ENCODE results near the gene NSUN2. TPM values are rescaled to one million over a fixed set of nuclear protein-coding genes. Genes with fewer than 3 reads are reported as not detected.

Gene NSUN2
- total RNA-seq, 2 donors from 2014 or later = 40.8 to 54.5 TPM

- Histone ChIP-seq H3K9me3 (no peaks in the 10 kb centered on the region), H3K27me3 (replicated peaks; ENCODE audit: insufficient read depth) (no peaks in the 10 kb centered on the region), H3K4me1 (replicated peaks) (no peaks in the 10 kb centered on the region), H3K27ac (no peak overlapping the region), H3K4me3 (no peak overlapping the region), H3K36me3 (peaks cover 3 to 6% of the 10 kb centered on the region in 2 donors)
- 90% methylated on average over 11 of the region's 11 CpGs for WGBS
- intact Hi-C loops (cut with DNase I) = no loop called here
- DNase-seq (ENCODE audit: low spot score) = no peak
- no peak for TF ChIP-seq CTCF (IDR thresholded peaks at IDR 0.05)
- TF ChIP-seq POLR2AphosphoS5 (IDR thresholded peaks at IDR 0.05) = no peak
- TF ChIP-seq POLR2A (IDR thresholded peaks at IDR 0.05) = no peak
Measured at GRCh38 chr5:6601271-6601670, 31.6 kb downstream of the NSUN2 start.

GRCh38 chr5:6599739-6600138, 33.1 kb downstream of the NSUN2 start:
- Histone ChIP-seq H3K27me3 (replicated peaks; ENCODE audit: insufficient read depth) (no peaks in the 10 kb centered on the region), H3K4me1 (replicated peaks) (no peaks in the 10 kb centered on the region), H3K4me3 (no peak overlapping the region), H3K36me3 (peaks cover 3 to 6% of the 10 kb centered on the region in 2 donors), H3K27ac (no peak overlapping the region), H3K9me3 (no peaks in the 10 kb centered on the region)
- intact Hi-C loops (cut with DNase I) = no loop called here
- TF ChIP-seq POLR2AphosphoS5 (IDR thresholded peaks at IDR 0.05) (no peak), CTCF (IDR thresholded peaks at IDR 0.05) (no peak)
- DNase-seq (ENCODE audit: low spot score) = no peak
- WGBS = 88% methylated on average over 8 of the region's 8 CpGs

GRCh38 chr5:6598351-6598900, 34.4 kb downstream of the NSUN2 start:
- no peak for DNase-seq (ENCODE audit: low spot score)
- Histone ChIP-seq H3K36me3 (peaks cover 3 to 6% of the 10 kb centered on the region in 2 donors), H3K4me3 (no peak overlapping the region), H3K4me1 (replicated peaks) (no peaks in the 10 kb centered on the region), H3K27me3 (replicated peaks; ENCODE audit: insufficient read depth) (no peaks in the 10 kb centered on the region), H3K27ac (no peak overlapping the region), H3K9me3 (no peaks in the 10 kb centered on the region)
- intact Hi-C loops (cut with DNase I) = no loop called here
- TF ChIP-seq POLR2A (IDR thresholded peaks at IDR 0.05) = no peak
- no peak for TF ChIP-seq CTCF (IDR thresholded peaks at IDR 0.05)
- TF ChIP-seq POLR2AphosphoS5 (IDR thresholded peaks at IDR 0.05) = no peak
- WGBS = 76% methylated on average over 13 of the region's 14 CpGs

- DNase-seq (ENCODE audit: low spot score) = no peak
- Histone ChIP-seq H3K9me3 (no peaks in the 10 kb centered on the region), H3K4me3 (no peak overlapping the region), H3K27me3 (replicated peaks; ENCODE audit: insufficient read depth) (no peaks in the 10 kb centered on the region), H3K4me1 (replicated peaks) (no peaks in the 10 kb centered on the region), H3K36me3 (peaks cover 3 to 6% of the 10 kb centered on the region in 2 donors), H3K27ac (no peak overlapping the region)
- intact Hi-C loops (cut with DNase I) = no loop called here
- TF ChIP-seq POLR2A (IDR thresholded peaks at IDR 0.05) (no peak), CTCF (IDR thresholded peaks at IDR 0.05) (no peak)
- WGBS = 87% methylated on average over 6 of the region's 6 CpGs
Measured at GRCh38 chr5:6597557-6597956, 35.3 kb downstream of the NSUN2 start.

- Histone ChIP-seq H3K36me3 (peaks cover 0 to 6% of the 10 kb centered on the region in 2 donors), H3K9me3 (no peaks in the 10 kb centered on the region), H3K27me3 (replicated peaks; ENCODE audit: insufficient read depth) (no peaks in the 10 kb centered on the region), H3K27ac (no peak overlapping the region), H3K4me1 (replicated peaks) (no peaks in the 10 kb centered on the region), H3K4me3 (no peak overlapping the region)
- intact Hi-C loops (cut with DNase I) = no loop called here
- no peak for TF ChIP-seq POLR2A (IDR thresholded peaks at IDR 0.05)
- TF ChIP-seq CTCF (IDR thresholded peaks at IDR 0.05) = no peak
- TF ChIP-seq POLR2AphosphoS5 (IDR thresholded peaks at IDR 0.05) = no peak
- DNase-seq (ENCODE audit: low spot score) = no peak
- 94% methylated on average over 5 of the region's 5 CpGs for WGBS
Measured at GRCh38 chr5:6596388-6596787, 36.5 kb downstream of the NSUN2 start.
